GM18870 (cell line): ENCODE measurements around the gene IST1.
A peak's percentile ranks its signal among the peaks of the same experiment; 100 is the strongest.
"Not testable (repeated sequence)": the region's sequence is repeated elsewhere in the genome, so short reads cannot be mapped to it uniquely, and the experiment has no call there.

Experiments
- ATAC-seq: cut with Tn5 transposase; IDR thresholded peaks from one replicate; pipeline ENCODE4 v1.9.1; 2021; ENCODE audit warnings: moderate library complexity; ENCODE audit not compliant: unreplicated experiment

IST1 gene

DNA sequence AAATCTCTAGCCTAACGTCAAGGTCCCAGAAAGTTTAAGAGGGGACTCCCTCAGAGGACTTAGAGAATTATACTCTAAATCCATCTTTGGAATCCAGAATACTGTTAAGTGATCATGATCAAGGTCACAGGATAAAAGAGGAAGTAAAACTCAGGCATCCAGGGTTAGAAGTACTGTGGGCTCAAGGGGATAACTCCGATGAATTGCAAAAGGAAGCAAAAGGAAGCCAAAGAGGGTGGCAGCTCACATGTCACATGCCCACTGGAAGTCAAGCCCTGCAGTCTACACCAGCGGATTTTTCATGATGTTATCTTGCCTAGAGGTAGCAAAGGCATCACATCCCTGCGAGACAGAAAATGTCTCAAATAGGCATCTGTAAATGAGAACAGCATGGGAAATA lies 15.2 kb upstream of the IST1 start:
- no peak for ATAC-seq

DNA sequence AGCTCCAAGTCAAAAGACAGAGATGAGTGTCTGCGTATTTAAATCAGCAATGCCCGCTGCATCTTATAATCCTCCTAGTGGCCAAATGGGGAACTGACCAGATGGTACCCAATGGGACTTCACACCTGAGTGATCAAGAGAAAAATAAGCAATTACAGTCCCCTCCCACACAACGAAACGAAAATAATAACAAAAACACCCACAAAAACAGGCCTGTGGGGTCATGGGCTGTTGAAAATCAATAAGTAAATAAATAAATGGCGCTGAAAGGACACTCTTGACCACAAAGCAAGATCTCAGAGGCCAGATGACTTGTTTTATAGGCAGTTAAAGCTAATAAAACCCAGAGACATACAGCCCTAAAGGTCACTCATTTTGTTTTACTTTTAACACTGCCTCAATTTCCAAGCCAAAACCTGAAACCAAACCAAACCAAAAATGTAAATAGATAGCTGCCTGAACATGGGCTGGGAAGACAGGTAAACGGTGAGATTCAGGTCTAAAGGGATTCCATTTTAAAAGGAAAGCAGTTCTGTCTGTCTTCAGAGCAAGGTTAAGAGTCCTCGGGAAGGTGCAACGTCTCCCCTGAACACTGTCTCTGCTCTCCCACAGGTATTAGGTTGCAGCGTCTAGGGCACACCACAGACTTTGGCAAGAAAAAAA lies 12.7 kb upstream of the IST1 start:
- ATAC-seq, result peak; percentile 64

DNA sequence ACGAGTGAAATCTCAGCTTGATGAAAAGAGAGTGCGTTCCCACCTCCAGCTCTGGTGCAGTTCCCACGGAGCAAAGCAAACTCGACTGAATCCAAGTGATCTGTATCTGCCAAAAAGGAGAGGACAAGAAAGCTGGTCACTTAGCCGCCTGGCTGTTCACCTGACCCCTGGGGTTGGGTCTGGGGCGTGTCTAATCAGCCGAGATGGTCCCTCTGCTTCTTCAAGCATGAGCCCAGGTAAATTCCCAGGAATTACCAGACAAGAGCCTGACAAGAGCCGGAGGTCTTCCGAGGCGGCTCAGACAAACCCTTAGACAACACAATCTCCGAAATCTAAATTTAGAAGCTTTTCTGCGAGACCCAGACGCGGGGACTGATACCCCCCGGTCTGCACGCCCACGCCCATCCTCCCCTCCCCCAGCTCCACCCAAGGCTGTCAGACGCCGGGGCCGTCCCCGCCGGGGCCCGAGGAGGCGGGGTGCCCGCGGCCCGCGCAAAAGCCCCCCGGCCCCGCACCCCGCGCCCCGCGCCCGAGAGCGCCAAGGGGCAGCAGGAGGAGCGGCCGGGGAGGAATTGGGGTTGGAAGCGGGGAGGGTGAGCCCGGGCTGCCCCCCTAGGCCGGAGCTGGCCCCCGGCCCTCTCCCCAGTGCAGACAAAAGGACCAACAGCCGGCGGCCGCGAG lies 12.0 kb upstream of the IST1 start:
- peak; percentile 27 for ATAC-seq

DNA sequence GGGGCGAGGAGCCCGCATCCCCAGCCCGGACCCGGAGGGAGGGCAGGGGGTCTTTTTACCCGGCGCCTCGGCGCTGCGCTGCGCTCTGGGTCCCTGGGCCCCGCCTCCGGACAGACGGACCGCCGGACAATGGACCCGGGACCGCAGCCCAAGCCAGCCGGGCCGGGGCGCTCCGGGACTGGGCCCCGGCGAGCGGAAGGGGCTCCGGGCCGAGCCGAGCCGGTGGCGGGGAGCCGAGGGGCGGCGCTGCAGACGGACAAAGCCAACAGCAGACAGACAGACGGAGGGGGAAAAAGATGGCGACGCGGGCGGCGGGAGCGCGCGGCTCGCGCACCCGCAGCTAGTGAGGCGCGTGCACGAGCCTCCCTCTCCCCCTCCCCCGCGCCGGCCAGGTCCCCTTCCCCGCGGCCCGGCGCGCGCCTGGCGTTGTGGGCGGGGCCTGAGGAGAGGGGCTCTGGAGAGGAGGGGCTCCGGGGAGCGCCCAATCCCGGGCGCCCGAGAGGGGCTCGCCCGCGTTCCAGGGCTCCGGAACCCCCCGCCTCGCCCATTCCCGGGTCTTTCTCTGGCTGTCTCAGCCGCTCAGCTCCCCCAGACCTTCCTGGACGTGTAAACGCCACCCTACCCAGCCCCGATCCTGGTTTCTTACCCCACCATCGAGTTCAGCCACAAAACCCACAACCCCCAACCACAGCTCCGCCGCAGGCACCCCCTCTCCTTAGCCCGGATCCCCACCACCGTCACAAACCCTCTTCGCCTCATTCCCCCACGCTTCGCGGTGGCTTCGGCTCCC lies 11.3 kb upstream of the IST1 start, which contains the start of gene ZNF821:
Gene ZNF821 (minus strand): TSS at position 334 of the 790 bp plus-strand sequence. CDS start 4,236 bp downstream, outside the sequence.
- ATAC-seq, result peak; percentile 28

DNA sequence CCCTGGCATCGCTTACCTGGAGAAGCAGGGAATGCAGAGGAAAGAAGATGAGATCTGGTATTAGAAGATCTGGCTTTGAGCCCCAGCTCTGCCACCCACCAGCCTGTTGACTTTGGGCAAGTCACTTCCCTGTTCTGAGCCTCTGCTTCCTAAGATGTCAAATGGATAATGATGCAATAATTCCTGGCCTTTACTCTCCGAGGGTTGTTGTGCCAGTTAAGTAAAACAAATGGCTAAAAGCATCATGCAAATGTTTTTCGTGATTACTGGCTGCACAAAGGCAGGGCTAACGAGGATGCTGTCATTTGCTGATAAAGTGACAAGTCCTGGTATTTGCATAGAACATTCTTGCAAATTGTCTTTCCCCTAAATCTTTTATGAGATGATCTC lies 10.1 kb upstream of the IST1 start:
- ATAC-seq, result no peak

DNA sequence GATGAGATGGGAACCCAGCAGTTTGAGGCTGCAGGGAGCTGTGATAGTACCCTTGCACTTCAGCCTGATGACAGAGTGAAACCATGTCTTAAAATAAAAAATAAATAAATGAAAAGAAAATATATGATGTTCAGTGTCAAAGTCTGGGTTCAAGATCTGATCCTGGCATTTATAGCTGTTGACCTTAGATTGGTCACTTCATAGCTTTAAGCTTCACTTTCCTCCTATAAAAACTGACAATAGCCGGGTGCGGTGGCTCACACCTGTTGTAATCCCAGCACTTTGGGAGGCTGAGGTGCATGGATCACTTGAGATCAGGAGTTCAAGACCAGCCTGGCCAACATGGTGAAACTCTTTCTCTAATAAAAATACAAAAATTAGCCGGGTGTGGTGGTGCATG lies 6.2 kb upstream of the IST1 start:
- ATAC-seq, result no peak

DNA sequence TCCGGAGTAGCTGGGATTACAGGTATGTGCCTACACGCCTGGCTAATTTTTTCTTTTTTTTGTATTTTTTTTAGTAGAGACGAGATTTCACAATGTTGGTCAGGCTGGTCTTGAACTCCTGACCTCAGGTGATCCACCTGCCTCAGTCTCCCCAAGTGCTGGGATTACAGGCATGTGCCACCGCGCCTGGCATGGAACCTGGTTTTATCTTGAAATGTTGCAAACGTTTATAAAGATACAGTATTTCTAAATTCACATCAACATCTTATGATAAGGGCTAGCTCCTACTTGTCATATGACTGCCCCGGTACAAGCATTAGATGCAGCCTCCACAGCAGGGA lies 1.5 kb upstream of the IST1 start:
- ATAC-seq, result no peak

DNA sequence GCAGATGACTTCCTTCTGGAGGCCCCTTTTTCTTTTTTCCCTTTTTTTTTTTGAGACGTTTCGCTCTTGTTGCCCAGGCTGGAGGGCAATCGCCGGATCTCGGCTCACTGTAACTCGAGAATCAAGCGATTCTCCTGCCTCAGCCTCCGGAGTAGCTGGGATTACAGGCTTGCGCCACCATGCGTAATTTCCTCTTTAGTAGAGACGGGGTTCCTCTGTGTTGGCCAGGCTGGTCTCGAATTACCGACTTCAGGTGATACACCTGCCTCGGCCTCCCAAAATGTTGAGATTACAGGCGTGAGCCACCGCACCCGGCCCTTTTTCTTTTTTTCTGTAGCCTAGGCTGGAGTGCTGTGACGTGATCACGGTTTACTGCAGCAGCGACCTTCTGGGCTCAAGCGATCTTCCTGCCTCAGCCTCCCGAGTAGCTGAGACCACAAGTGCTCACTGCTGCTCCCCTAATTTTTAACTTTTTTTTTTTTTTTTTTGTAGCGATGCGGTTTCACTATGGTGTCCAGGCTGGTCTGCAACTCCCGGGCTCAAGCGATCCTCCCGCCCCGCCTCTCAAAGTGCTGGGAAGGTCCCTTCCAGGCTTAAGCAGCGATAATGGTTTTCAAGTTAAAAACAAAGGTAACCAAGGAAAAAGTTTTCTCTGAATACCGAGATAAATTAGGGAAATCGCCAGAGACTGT lies 956 bp upstream of the IST1 start:
- peak; percentile 18 for ATAC-seq

DNA sequence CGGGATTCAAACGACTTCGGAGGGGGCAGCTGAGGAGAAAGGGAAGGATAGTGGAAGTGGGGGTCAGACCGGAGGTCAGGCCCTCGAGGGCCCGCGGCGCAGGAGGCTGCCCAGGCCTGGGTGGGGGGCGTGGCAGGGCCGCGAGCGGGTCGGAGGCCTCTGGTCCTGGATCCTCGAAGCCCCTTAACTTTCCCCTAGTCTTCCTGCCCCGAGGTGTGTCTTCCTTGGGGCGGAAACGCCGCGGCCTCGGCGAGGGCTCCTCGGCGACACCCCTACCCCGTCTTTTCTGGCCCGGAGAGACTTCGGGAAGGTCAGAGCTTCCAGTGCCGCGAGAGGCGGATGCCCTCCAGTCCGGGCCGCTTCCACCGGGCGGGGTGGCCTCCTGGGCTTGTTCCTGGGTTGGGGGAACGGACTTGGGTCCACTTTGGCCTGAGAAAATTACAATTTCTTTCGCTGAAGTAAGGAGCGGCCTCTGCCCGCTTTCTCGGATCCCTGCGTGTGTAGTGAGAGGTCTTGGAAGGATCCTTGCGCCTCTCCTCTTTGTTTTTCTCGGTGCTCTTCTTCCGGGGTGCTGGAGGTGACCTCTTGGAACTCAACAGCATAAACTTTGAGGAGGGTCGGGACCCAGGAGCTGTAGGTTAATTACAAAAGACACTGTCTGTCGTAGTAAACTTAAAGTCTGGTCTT lies 491 bp downstream of the IST1 start:
- ATAC-seq, result peak; percentile 5

DNA sequence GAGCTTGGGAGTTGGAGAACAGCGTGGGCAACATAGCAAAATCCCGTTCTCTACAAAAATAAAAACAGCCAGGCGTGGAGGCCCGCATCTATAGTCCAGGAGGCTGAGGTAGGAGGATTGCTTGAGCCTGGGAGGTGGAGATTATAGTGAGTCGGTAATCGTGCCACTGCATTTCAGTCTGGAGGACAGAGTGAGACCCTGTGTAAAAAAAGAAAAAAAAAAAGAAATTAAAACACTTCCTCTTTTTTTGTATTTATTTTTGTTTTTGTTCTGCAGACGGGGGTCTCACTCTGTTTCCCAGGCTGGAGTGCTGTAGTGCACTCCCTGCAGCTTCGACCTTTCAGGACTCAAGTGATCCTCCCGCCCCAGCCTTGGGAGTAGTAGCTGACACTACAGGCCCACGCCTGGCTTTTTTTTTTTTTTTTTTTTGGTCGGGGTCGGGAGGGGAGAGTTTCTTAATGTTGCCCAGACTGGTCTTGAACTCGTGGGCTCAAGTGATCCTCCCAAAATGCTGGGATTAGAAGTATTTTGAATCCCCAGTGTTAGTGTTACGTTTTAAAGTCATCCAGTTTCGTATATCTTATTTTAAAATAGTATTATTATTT lies 1.5 kb downstream of the IST1 start:
- ATAC-seq, result no peak

DNA sequence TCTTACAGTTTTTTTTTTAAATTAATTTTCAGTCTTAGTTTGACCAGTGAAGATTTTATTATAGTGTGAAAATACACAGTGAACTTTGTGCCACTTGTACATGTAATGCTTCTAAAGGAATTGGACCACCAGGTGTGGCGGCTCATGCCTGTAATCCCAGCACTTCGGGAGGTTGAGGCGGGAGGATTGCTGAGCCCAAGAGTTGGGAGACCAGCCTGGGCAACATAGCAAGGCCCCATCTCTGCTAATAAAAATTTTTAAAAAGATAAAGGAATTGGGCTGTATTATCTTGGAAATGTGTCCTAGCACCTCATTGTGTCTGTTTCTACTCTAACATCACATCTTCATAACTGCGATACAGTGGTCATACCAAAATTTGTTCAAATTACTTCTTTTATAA lies 3.8 kb downstream of the IST1 start:
- no peak for ATAC-seq

DNA sequence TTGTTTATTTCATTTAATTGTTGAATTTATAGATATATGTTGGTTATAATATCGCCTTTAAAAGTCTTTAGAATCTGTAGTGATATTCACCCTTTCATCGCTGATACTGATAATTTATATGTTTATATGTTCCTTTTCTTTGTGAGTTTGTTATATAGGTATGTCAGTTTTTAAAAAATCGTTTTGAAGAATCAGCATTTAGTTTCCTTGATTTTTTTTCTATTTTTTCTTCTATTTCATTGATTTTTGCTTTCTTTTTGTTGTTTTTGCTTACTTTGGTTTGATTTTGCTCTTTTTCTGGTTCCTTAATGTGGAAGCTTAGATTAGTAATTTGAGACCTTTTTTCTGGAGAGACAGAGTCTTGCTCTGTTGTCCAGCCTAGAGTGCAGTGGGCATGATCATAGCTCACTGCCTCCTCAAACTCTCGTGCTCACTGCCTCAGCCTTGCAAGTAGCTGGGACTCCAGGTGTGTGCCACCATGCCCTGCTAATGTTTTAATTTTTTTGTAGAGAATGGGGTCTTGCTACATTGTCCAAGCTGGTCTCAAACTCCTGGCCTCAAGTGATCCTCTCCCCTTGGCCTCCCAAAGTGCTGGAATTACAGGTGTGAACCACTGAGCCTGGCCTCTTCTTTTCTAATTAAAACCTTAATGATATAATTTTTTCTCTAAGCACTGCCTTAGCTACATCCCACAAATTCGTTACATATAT lies 7.5 kb downstream of the IST1 start:
- ATAC-seq, result no peak

DNA sequence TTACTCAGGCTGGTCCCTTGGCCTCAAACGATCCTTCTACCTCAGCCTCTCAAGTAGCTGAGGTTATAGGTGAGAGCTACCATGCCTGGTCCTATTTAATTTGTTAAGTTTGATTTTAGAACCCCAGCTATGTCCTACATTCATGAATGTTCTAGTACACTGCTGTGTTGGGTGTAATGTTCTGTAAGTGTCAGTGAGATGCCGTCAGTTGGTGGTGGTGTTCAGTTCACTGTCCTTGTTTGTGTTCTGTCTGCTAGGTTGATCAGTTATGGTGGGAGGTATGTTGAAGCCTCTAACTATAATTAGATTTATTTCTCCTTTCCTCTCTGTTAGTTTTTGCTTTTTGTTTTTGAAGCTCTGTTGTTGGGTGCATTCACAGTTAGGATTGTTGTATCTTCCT lies 8.3 kb downstream of the IST1 start:
- no peak for ATAC-seq

DNA sequence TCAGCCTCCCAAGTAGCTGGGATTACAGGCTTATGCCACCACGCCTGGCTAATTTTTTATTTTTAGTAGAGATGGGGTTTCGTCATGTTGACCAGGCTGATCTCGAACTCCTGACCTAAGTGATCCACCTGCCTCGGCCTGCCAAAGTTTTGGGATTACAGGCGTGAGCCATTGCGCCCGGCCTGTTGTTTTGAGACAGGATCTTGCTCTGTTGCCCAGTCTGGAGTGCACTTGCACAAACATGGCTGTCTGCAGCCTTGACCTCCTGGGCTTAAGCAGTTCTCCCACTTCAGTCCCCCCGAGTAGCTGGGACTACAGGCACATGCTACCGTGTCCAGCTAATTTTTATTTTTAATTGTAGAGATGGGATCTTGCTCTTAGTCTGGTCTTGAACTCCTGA lies 8.9 kb downstream of the IST1 start:
- no peak for ATAC-seq

DNA sequence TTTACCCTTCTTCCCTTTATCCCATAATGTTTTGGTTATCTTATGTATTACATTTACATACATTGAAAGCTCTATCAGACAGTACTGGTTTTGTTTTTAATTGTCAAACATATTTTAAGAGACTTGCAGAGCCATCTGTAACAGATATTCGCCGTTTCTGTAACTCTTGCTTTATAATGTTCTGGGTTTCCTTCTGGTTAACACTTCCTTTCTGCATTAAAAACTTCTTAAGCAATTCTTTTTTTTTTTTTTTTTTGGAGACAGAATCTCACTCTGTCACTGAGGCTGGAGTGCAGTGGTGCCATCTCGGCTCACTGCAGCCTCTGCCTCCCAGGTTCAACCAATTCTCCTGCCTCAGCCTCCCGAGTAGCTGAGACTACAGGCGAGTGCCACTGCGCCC lies 10.4 kb downstream of the IST1 start:
- not testable (repeated sequence) for ATAC-seq

DNA sequence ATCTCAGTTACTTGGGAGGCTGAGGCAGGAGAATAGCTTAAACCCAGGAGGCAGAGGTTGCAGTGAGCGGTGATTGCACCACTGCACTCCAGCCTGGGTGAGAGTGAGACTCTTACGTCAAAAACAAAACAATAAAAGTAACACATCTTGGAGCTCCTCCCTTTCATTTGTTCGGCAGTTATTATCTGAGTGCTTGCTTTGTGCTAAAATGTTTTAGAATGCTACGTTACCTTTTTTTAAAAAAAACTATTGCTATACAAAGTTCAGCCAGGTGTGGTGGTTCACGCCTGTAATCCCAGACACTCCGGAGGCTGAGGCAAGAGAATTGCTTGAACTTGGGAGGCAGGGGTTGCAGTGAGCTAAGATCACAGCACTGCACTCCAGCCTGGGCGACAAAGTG lies 15.8 kb downstream of the IST1 start:
- no peak for ATAC-seq

DNA sequence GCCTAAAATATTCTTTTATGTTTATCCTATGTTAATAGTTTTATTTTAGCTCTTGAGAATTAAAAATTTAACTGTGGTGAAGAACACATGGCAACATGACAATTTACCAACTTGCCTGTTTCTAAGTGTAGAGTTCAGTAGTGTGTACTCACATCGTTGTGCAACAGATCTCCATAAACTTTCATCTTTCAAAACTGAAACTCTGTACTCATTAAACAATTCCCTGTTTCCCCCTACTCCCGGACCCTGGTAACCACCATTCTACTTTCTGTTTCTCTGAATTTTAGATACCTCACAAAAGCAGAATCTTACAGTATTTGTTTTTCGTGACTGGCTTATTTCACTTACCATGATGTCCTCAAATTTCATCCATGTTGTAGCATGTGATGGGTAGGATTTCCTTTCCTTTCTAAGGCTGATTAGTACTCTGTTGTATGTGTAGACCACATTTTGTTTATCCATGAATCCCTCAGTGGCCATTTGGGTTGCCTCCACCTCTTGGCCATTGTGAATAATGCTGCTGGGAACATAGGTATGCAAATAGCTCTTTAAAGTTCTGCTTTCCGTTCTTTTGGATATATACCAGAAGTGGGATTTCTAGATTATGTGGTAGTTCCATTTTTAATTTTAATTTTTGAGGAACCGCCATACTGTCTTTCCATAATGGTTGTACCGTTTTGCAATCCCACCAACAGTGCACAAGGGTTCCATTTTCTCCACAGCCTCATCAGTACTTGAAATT lies 17.4 kb downstream of the IST1 start:
- ATAC-seq, result no peak

DNA sequence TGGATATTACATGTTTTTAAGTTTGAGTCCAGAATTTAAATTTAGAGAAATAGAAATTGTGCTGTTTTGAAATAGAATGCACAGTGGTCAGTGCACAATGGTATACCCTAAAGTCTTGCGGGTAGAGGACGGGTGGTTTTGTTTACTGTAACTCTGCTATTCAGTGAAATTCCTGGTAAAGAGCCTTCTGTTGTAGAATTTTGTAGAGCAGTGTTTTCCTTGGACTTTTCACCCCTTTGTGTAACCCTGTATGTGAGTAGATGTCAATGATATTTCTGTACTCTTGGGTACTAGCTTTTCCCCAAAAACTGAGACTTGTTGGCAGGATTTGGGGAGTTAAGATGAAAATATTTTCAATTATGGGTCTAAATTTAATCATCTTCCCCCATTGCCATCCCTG lies 19.5 kb downstream of the IST1 start:
- no peak for ATAC-seq

DNA sequence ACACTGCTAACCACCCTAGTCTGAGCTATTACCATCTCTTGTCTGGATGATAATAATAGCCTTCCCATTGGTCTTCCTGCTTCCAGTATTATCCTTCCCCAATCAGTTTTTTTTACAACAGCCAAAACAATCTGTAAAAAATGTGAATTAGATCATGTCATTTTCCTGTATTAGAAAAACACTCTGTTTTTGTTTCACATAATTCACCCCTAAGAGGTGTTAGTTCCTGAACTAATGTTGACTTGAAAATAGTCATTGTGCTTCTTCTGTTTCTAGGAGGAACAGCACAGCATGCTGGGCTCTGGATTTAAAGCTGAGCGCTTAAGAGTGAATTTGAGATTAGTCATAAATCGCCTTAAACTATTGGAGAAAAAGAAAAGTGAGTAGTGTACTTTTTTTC lies 20.0 kb downstream of the IST1 start:
- no peak for ATAC-seq
